Measurements from ENCODE around the gene ADAMTS18. TPM values are rescaled to one million over a fixed set of nuclear protein-coding genes. Genes with fewer than 3 reads are reported as not detected.

ADAMTS18 gene
- total RNA-seq, 1 donor from 2014 or later, result 1.7 TPM

GRCh38 chr16:77335652-77336234, 99.1 kb downstream of the ADAMTS18 start:
- no peak overlapping the region for H3K4me3 Mint-ChIP-seq (ENCODE audit: unreplicated experiment)
- H3K27ac Mint-ChIP-seq (ENCODE audit: unreplicated experiment), result no peak overlapping the region
- H3K27me3 Mint-ChIP-seq (ENCODE audit: unreplicated experiment), result no peaks in the 10 kb centered on the region
- H3K36me3 Mint-ChIP-seq (ENCODE audit: unreplicated experiment), result no peaks in the 10 kb centered on the region
- H3K9me3 Mint-ChIP-seq (ENCODE audit: unreplicated experiment), result no peaks in the 10 kb centered on the region
- TF ChIP-seq CTCF (IDR thresholded peaks at IDR 0.05; ENCODE audit: partially characterized antibody, unreplicated experiment), result no peak
- peaks cover under 1% of the 10 kb centered on the region for H3K4me1 Mint-ChIP-seq (ENCODE audit: low read depth, unreplicated experiment)
- DNase-seq, result no peak

- H3K4me3 Mint-ChIP-seq (ENCODE audit: unreplicated experiment), result no peak overlapping the region
- peaks cover 3% of the 10 kb centered on the region for H3K27me3 Mint-ChIP-seq (ENCODE audit: unreplicated experiment)
- H3K9me3 Mint-ChIP-seq (ENCODE audit: unreplicated experiment), result no peaks in the 10 kb centered on the region
- TF ChIP-seq CTCF (IDR thresholded peaks at IDR 0.05; ENCODE audit: partially characterized antibody, unreplicated experiment), result no peak
- no peaks in the 10 kb centered on the region for H3K36me3 Mint-ChIP-seq (ENCODE audit: unreplicated experiment)
- H3K4me1 Mint-ChIP-seq (ENCODE audit: low read depth, unreplicated experiment), result peaks cover 12% of the 10 kb centered on the region
- no peak overlapping the region for H3K27ac Mint-ChIP-seq (ENCODE audit: unreplicated experiment)
- no peak for DNase-seq
These were observed 102.0 kb downstream of the ADAMTS18 start for GRCh38 chr16:77332792-77333191.

GRCh38 chr16:77331802-77332586, 102.8 kb downstream of the ADAMTS18 start:
- no peak overlapping the region for H3K27ac Mint-ChIP-seq (ENCODE audit: unreplicated experiment)
- H3K27me3 Mint-ChIP-seq (ENCODE audit: unreplicated experiment), result peaks cover 5% of the 10 kb centered on the region
- H3K4me1 Mint-ChIP-seq (ENCODE audit: low read depth, unreplicated experiment), result peaks cover 12% of the 10 kb centered on the region
- H3K9me3 Mint-ChIP-seq (ENCODE audit: unreplicated experiment), result no peaks in the 10 kb centered on the region
- no peaks in the 10 kb centered on the region for H3K36me3 Mint-ChIP-seq (ENCODE audit: unreplicated experiment)
- TF ChIP-seq CTCF (IDR thresholded peaks at IDR 0.05; ENCODE audit: partially characterized antibody, unreplicated experiment), result no peak
- no peak for DNase-seq
- H3K4me3 Mint-ChIP-seq (ENCODE audit: unreplicated experiment), result no peak overlapping the region

- H3K4me1 Mint-ChIP-seq (ENCODE audit: low read depth, unreplicated experiment), result peaks cover 12% of the 10 kb centered on the region
- H3K9me3 Mint-ChIP-seq (ENCODE audit: unreplicated experiment), result no peaks in the 10 kb centered on the region
These were observed 103.8 kb downstream of the ADAMTS18 start for GRCh38 chr16:77331043-77331442.

More at GRCh38 chr16:77331043-77331442, 103.8 kb downstream of the ADAMTS18 start:
- Mint-ChIP-seq H3K27me3 (ENCODE audit: unreplicated experiment) (peaks cover 5% of the 10 kb centered on the region), H3K27ac (ENCODE audit: unreplicated experiment) (no peak overlapping the region), H3K4me3 (ENCODE audit: unreplicated experiment) (no peak overlapping the region), H3K36me3 (ENCODE audit: unreplicated experiment) (no peaks in the 10 kb centered on the region)
- no peak for DNase-seq
- TF ChIP-seq CTCF (IDR thresholded peaks at IDR 0.05; ENCODE audit: partially characterized antibody, unreplicated experiment), result no peak
